GM23338 (cell line): ENCODE data around the gene PGR. TPM values are rescaled to one million over a fixed set of nuclear protein-coding genes. Genes with fewer than 3 reads are reported as not detected.

Source experiments
- ATAC-seq: fragments of 200-7000 bp; cut with Tn5 transposase; 3 replicates; pipeline ENCODE4 v1.9.1; 2020
- DNase-seq: peaks from one replicate; pipeline ENCODE4 v3.0.0-alpha.2; 2015; ENCODE audit warnings: low spot score
- H2AFZ ChIP-seq: fragments of 200-600 bp; sonication (generic); 2 replicates; pipeline ENCODE4 v1.8.0; 2016; ENCODE audit warnings: antibody characterized with exemption, mild to moderate bottlenecking, moderate library complexity
- H3F3A ChIP-seq: fragments of 200-600 bp; sonication (generic); replicated peaks from 2 replicates; pipeline ENCODE4 v1.8.0; 2017; ENCODE audit warnings: antibody characterized with exemption, mixed run types, low read depth
- H3K27ac ChIP-seq: fragments of 200-600 bp; sonication (generic); 2 replicates; pipeline ENCODE4 v1.6.1; 2016; ENCODE audit warnings: low read depth
- H3K27me3 ChIP-seq: fragments of 200-600 bp; sonication (generic); 2 replicates; pipeline ENCODE4 v1.8.0; 2016; ENCODE audit warnings: mild to moderate bottlenecking, mixed run types, moderate library complexity; ENCODE audit not compliant: insufficient read depth
- H3K36me3 ChIP-seq: fragments of 200-600 bp; sonication (generic); 2 replicates; pipeline ENCODE4 v1.8.0; 2016; ENCODE audit warnings: mild to moderate bottlenecking; ENCODE audit not compliant: insufficient read depth
- H3K4me1 ChIP-seq: fragments of 200-600 bp; sonication (generic); 2 replicates; pipeline ENCODE4 v1.8.0; 2016; ENCODE audit warnings: mild to moderate bottlenecking, moderate library complexity; ENCODE audit not compliant: insufficient read depth
- H3K4me2 ChIP-seq: fragments of 200-600 bp; sonication (generic); 2 replicates; pipeline ENCODE4 v1.7.1; 2017; ENCODE audit warnings: mixed run types
- H3K4me3 ChIP-seq: fragments of 200-600 bp; sonication (generic); 2 replicates; pipeline ENCODE4 v1.6.1; 2016; ENCODE audit warnings: mixed run types
- H3K79me2 ChIP-seq: fragments of 200-600 bp; sonication (generic); replicated peaks from 2 replicates; pipeline ENCODE4 v1.8.0; 2017; ENCODE audit warnings: mild to moderate bottlenecking; ENCODE audit not compliant: insufficient read depth
- H3K9me2 ChIP-seq: fragments of 200-600 bp; sonication (generic); 2 replicates; pipeline ENCODE4 v1.8.0; 2017; ENCODE audit not compliant: insufficient read depth
- H4K20me1 ChIP-seq: fragments of 200-600 bp; sonication (generic); replicated peaks from 2 replicates; pipeline ENCODE4 v1.8.0; 2017; ENCODE audit warnings: mild to moderate bottlenecking; ENCODE audit not compliant: insufficient read depth
- H3K27ac Mint-ChIP-seq: 2 replicates; pipeline ENCODE4 v1.8.0; 2020; ENCODE audit warnings: inconsistent platforms, mild to moderate bottlenecking, moderate library complexity, mixed read lengths
- H3K27me3 Mint-ChIP-seq: 3 replicates; pipeline ENCODE4 v1.8.0; 2022; ENCODE audit warnings: low read depth, mild to moderate bottlenecking, moderate library complexity, mixed read lengths, inconsistent platforms; ENCODE audit not compliant: insufficient read depth, poor library complexity
- H3K36me3 Mint-ChIP-seq: 3 replicates; pipeline ENCODE4 v1.8.0; 2021; ENCODE audit warnings: low read depth, mild to moderate bottlenecking, inconsistent platforms, moderate library complexity, mixed read lengths
- H3K4me1 Mint-ChIP-seq: 3 replicates; pipeline ENCODE4 v1.8.0; 2020; ENCODE audit warnings: mild to moderate bottlenecking, inconsistent platforms, mixed read lengths
- H3K4me3 Mint-ChIP-seq: 3 replicates; pipeline ENCODE4 v1.8.0; 2021; ENCODE audit warnings: moderate library complexity, mild to moderate bottlenecking, inconsistent platforms, mixed read lengths
- H3K9me3 Mint-ChIP-seq: 3 replicates; pipeline ENCODE4 v1.8.0; 2020; ENCODE audit warnings: moderate library complexity, mild to moderate bottlenecking, inconsistent platforms, mixed read lengths
- CREB1 ChIP-seq: fragments of 250-450 bp; sonication (Bioruptor Pico); IDR thresholded peaks from 2 replicates; pipeline ENCODE4 v1.5.0; 2020; ENCODE audit warnings: low read depth, mild to moderate bottlenecking, moderate library complexity
- ETS1 ChIP-seq: IDR thresholded peaks from 2 replicates; pipeline ENCODE4 v1.6.1; 2016; ENCODE audit warnings: antibody characterized with exemption
- EZH2 ChIP-seq: fragments of 200-600 bp; sonication (generic); IDR thresholded peaks from one replicate; pipeline ENCODE4 v1.8.0; 2017; ENCODE audit warnings: antibody characterized with exemption, mild to moderate bottlenecking, low read depth; ENCODE audit not compliant: unreplicated experiment
- polyA plus RNA-seq: library from polyadenylated mRNA; unstranded; fragments of >200 nt; fragmentation: Nextera tagmentation; extraction: Ambion mirVana; gene quantifications from 2 replicates; pipeline ENCODE4 v1.2.1, GENCODE V29; 2016
- total RNA-seq: library from RNA; depleted of rRNA; stranded (reverse); fragments of >200 nt; shearing (Covaris generic); gene quantifications from 2 replicates; pipeline ENCODE4 v1.2.3, GENCODE V29; 2014
- TF ChIP-seq, protein P1 (sequence below), 2 experiments: fragments of 200-600 bp in 1 of 2; sonication (generic) in 1 of 2; conservative IDR thresholded peaks; 2 replicates each; pipeline versions ENCODE4 v1.5.1 to v1.6.1; 2016 to 2017; ENCODE audit warnings: antibody characterized with exemption in 2 of 2, low read depth in 2 of 2, mild to moderate bottlenecking in 2 of 2, moderate library complexity in 1 of 2

PGR gene
- total and polyA plus RNA-seq, 2 experiments from 2014 or later, result 0.07 to 0.11 TPM

DNA sequence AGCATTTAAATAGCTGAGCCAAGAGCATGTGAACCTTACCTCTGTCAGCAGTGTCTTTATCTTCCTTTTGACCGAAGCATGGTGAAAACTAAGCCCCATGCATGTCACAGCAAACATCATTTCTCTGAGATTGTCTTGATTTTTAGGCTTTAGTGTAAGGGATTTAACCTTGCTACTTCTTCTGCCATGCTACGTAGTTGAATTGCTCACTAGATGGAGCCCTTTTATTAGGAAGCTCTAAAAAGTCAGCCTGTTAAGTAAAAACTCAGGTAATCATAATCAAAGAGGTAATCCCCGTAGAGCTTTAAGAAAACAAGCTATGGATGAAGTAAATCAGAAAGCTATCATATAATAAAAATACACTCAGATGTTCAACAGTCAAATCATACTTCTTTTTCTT is 149.5 kb downstream of the PGR start:
- H3K4me1 Mint-ChIP-seq, result peaks cover 9% of the 10 kb centered on the region
- H3K79me2 ChIP-seq, result no peaks in the 10 kb centered on the region
- H3K27ac Mint-ChIP-seq, result no peak overlapping the region
- no peak overlapping the region for H3K4me3 Mint-ChIP-seq
- H3K27me3 ChIP-seq, result peaks cover 48% of the 10 kb centered on the region
- H3F3A ChIP-seq, result no peaks in the 10 kb centered on the region
- peaks cover 15% of the 10 kb centered on the region; the same call in 1 of the 2 replicates for H4K20me1 ChIP-seq
- H3K4me2 ChIP-seq, result no peak overlapping the region
- H2AFZ ChIP-seq, result no peak overlapping the region
- no peak overlapping the region for H3K27ac ChIP-seq
- no peak for TF ChIP-seq ETS1
- TF ChIP-seq EZH2, result no peak
- no peak for TF ChIP-seq CREB1 (CRISPR knock-in tag)
- TF ChIP-seq, protein P1, sequence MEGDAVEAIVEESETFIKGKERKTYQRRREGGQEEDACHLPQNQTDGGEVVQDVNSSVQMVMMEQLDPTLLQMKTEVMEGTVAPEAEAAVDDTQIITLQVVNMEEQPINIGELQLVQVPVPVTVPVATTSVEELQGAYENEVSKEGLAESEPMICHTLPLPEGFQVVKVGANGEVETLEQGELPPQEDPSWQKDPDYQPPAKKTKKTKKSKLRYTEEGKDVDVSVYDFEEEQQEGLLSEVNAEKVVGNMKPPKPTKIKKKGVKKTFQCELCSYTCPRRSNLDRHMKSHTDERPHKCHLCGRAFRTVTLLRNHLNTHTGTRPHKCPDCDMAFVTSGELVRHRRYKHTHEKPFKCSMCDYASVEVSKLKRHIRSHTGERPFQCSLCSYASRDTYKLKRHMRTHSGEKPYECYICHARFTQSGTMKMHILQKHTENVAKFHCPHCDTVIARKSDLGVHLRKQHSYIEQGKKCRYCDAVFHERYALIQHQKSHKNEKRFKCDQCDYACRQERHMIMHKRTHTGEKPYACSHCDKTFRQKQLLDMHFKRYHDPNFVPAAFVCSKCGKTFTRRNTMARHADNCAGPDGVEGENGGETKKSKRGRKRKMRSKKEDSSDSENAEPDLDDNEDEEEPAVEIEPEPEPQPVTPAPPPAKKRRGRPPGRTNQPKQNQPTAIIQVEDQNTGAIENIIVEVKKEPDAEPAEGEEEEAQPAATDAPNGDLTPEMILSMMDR (conservative IDR thresholded peaks at IDR 0.05; ENCODE audit: low read depth in 2 of 2), result peak; percentile 66 to 67
- H3K36me3 ChIP-seq, result no peaks in the 10 kb centered on the region
- H3K27me3 Mint-ChIP-seq, result peaks cover 39% of the 10 kb centered on the region
- ATAC-seq (no peak; the same call in 2 of the 3 replicates), DNase-seq (peak; percentile 60)
- H3K9me3 Mint-ChIP-seq, result no peaks in the 10 kb centered on the region
- peaks cover 21% of the 10 kb centered on the region for H3K36me3 Mint-ChIP-seq
- no peaks in the 10 kb centered on the region; the same call in 1 of the 2 replicates for H3K4me1 ChIP-seq
- no peak overlapping the region for H3K4me3 ChIP-seq
- no peaks in the 10 kb centered on the region for H3K9me2 ChIP-seq
